Muscle of leg (tissue), 11 donors: ENCODE results near the gene TRPC4AP. TPM values are rescaled to one million over a fixed set of nuclear protein-coding genes. Genes with fewer than 3 reads are reported as not detected.

ENCODE experiments used
- DNase-seq: peaks from one replicate; pipeline ENCODE4 v3.0.0; 2013
- H3K27ac ChIP-seq: one replicate; pipeline ENCODE4 v1.5.1; 2013; ENCODE audit warnings: mild to moderate bottlenecking, low read length, control low read depth
- H3K27me3 ChIP-seq: one replicate; pipeline ENCODE4 v1.6.1; 2013; ENCODE audit warnings: low read length; ENCODE audit not compliant: control insufficient read depth, insufficient read depth
- H3K36me3 ChIP-seq: one replicate; pipeline ENCODE4 v1.6.1; 2013; ENCODE audit warnings: low read length; ENCODE audit not compliant: control insufficient read depth, insufficient read depth
- H3K4me1 ChIP-seq: one replicate; pipeline ENCODE4 v1.6.1; 2013; ENCODE audit warnings: low read length; ENCODE audit not compliant: control insufficient read depth, insufficient read depth
- H3K4me3 ChIP-seq: one replicate; pipeline ENCODE4 v1.5.1; 2013; ENCODE audit warnings: low read length, control low read depth
- H3K9me3 ChIP-seq: replicated peaks from 2 replicates; pipeline ENCODE4 v1.6.1; 2013; ENCODE audit warnings: low read depth, low read length; ENCODE audit not compliant: control insufficient read depth
- WGBS: methylation state at CpG from one replicate; pipeline ENCODE4 v1.1.5; 2013; ENCODE audit warnings: missing lambda C conversion rate; ENCODE audit not compliant: insufficient coverage; 5-methylcytosine and 5-hydroxymethylcytosine counted together
- polyA plus RNA-seq, 8 donors: library from polyadenylated mRNA; unstranded; fragments of 120-200 nt; gene quantifications; one replicate each; pipeline versions ENCODE4 v1.2.1 to v1.2.3, GENCODE V29; 2013; ENCODE audit warnings: inconsistent platforms in 1 of 8, low replicate concordance in 1 of 8; ENCODE audit not compliant: insufficient read length in 8 of 8, insufficient read depth in 1 of 8
- total RNA-seq: library from RNA; stranded (reverse); fragments of 120-200 nt; gene quantifications from one replicate; pipeline ENCODE4 v1.2.4, GENCODE V29; 2013

Gene TRPC4AP
- total and polyA plus RNA-seq, 9 donors = 28.6 to 61.0 (median 56.5) TPM

GRCh38 chr20:35020108-35020928 lies 72.3 kb downstream of the TRPC4AP start:
- Histone ChIP-seq H3K27ac (peak overlapping the region; percentile 79), H3K36me3 (peaks cover 58% of the 10 kb centered on the region), H3K27me3 (no peaks in the 10 kb centered on the region), H3K9me3 (no peaks in the 10 kb centered on the region), H3K4me3 (no peak overlapping the region), H3K4me1 (peaks cover 24% of the 10 kb centered on the region)
- WGBS = 54% methylated on average over 6 of the region's 8 CpGs
- DNase-seq = peak; percentile 57

- 56% methylated on average over 9 of the region's 11 CpGs for WGBS
These were observed 73.8 kb downstream of the TRPC4AP start for GRCh38 chr20:35018590-35019371.

GRCh38 chr20:35017099-35017835 lies 75.3 kb downstream of the TRPC4AP start:
- no peaks in the 10 kb centered on the region for H3K27me3 ChIP-seq
- H3K36me3 ChIP-seq = peaks cover 67% of the 10 kb centered on the region
- H3K4me1 ChIP-seq = peaks cover 28% of the 10 kb centered on the region
- no peak for DNase-seq
- no peak overlapping the region for H3K4me3 ChIP-seq
- no CpG with 5 or more reads among the region's 8 CpGs for WGBS
- H3K27ac ChIP-seq = no peak overlapping the region
- no peaks in the 10 kb centered on the region for H3K9me3 ChIP-seq

More at GRCh38 chr20:35018590-35019371, 73.8 kb downstream of the TRPC4AP start:
- no peak overlapping the region for H3K27ac ChIP-seq
- DNase-seq = peak; percentile 62
- no peak overlapping the region for H3K4me3 ChIP-seq
- H3K4me1 ChIP-seq = peaks cover 25% of the 10 kb centered on the region
- H3K9me3 ChIP-seq = no peaks in the 10 kb centered on the region
- H3K36me3 ChIP-seq = peaks cover 65% of the 10 kb centered on the region
- H3K27me3 ChIP-seq = no peaks in the 10 kb centered on the region

- no peak overlapping the region for H3K4me3 ChIP-seq
- DNase-seq = no peak
- H3K9me3 ChIP-seq = no peaks in the 10 kb centered on the region
- peak overlapping the region; percentile 7 for H3K27ac ChIP-seq
- H3K27me3 ChIP-seq = no peaks in the 10 kb centered on the region
- peaks cover 67% of the 10 kb centered on the region for H3K36me3 ChIP-seq
- H3K4me1 ChIP-seq = peaks cover 21% of the 10 kb centered on the region
- WGBS = 86% methylated on average over 1 of the region's 2 CpGs
These were observed 76.8 kb downstream of the TRPC4AP start for GRCh38 chr20:35015863-35016193.

GRCh38 chr20:35014537-35014936 lies 78.1 kb downstream of the TRPC4AP start:
- Histone ChIP-seq H3K4me3 (no peak overlapping the region), H3K27me3 (no peaks in the 10 kb centered on the region), H3K36me3 (peaks cover 68% of the 10 kb centered on the region), H3K27ac (no peak overlapping the region), H3K4me1 (peaks cover 14% of the 10 kb centered on the region), H3K9me3 (no peaks in the 10 kb centered on the region)
- DNase-seq = no peak
- 60% methylated on average over 1 of the region's 5 CpGs for WGBS

GRCh38 chr20:35013421-35014411 lies 78.9 kb downstream of the TRPC4AP start:
- DNase-seq = no peak
- Histone ChIP-seq H3K36me3 (peaks cover 70% of the 10 kb centered on the region), H3K4me3 (no peak overlapping the region), H3K4me1 (peaks cover 8% of the 10 kb centered on the region), H3K27ac (peak overlapping the region; percentile 6), H3K9me3 (no peaks in the 10 kb centered on the region), H3K27me3 (no peaks in the 10 kb centered on the region)
- 86% methylated on average over 6 of the region's 13 CpGs for WGBS

GRCh38 chr20:35012227-35013069 lies 80.2 kb downstream of the TRPC4AP start:
- 82% methylated on average over 12 of the region's 13 CpGs for WGBS
- peak; percentile 18 for DNase-seq
- H3K4me1 ChIP-seq = peaks cover 4% of the 10 kb centered on the region
- H3K27me3 ChIP-seq = no peaks in the 10 kb centered on the region
- H3K27ac ChIP-seq = no peak overlapping the region
- peaks cover 79% of the 10 kb centered on the region for H3K36me3 ChIP-seq
- H3K4me3 ChIP-seq = no peak overlapping the region
- H3K9me3 ChIP-seq = no peaks in the 10 kb centered on the region

GRCh38 chr20:35011589-35012226 lies 80.9 kb downstream of the TRPC4AP start:
- H3K36me3 ChIP-seq = peaks cover 84% of the 10 kb centered on the region
- no peak overlapping the region for H3K27ac ChIP-seq
- 78% methylated on average over 4 of the region's 5 CpGs for WGBS
- H3K27me3 ChIP-seq = no peaks in the 10 kb centered on the region
- H3K9me3 ChIP-seq = no peaks in the 10 kb centered on the region
- peaks cover 4% of the 10 kb centered on the region for H3K4me1 ChIP-seq
- no peak overlapping the region for H3K4me3 ChIP-seq
- DNase-seq = no peak
